GM23338 (cell line): ENCODE results near the gene HOXA5. TPM values are rescaled to one million over a fixed set of nuclear protein-coding genes. Genes with fewer than 3 reads are reported as not detected.
A peak's percentile ranks its signal among the peaks of the same experiment; 100 is the strongest.

Experiments used
- ATAC-seq: fragments of 200-7000 bp; cut with Tn5 transposase; 3 replicates; pipeline ENCODE4 v1.9.1; 2020
- DNase-seq: peaks from one replicate; pipeline ENCODE4 v3.0.0-alpha.2; 2015; ENCODE audit warnings: low spot score
- H2AFZ ChIP-seq: fragments of 200-600 bp; sonication (generic); 2 replicates; pipeline ENCODE4 v1.8.0; 2016; ENCODE audit warnings: antibody characterized with exemption, mild to moderate bottlenecking, moderate library complexity
- H3F3A ChIP-seq: fragments of 200-600 bp; sonication (generic); replicated peaks from 2 replicates; pipeline ENCODE4 v1.8.0; 2017; ENCODE audit warnings: antibody characterized with exemption, mixed run types, low read depth
- H3K27ac ChIP-seq: fragments of 200-600 bp; sonication (generic); 2 replicates; pipeline ENCODE4 v1.6.1; 2016; ENCODE audit warnings: low read depth
- H3K27me3 ChIP-seq: fragments of 200-600 bp; sonication (generic); 2 replicates; pipeline ENCODE4 v1.8.0; 2016; ENCODE audit warnings: mild to moderate bottlenecking, mixed run types, moderate library complexity; ENCODE audit not compliant: insufficient read depth
- H3K36me3 ChIP-seq: fragments of 200-600 bp; sonication (generic); 2 replicates; pipeline ENCODE4 v1.8.0; 2016; ENCODE audit warnings: mild to moderate bottlenecking; ENCODE audit not compliant: insufficient read depth
- H3K4me1 ChIP-seq: fragments of 200-600 bp; sonication (generic); 2 replicates; pipeline ENCODE4 v1.8.0; 2016; ENCODE audit warnings: mild to moderate bottlenecking, moderate library complexity; ENCODE audit not compliant: insufficient read depth
- H3K4me2 ChIP-seq: fragments of 200-600 bp; sonication (generic); 2 replicates; pipeline ENCODE4 v1.7.1; 2017; ENCODE audit warnings: mixed run types
- H3K4me3 ChIP-seq: fragments of 200-600 bp; sonication (generic); 2 replicates; pipeline ENCODE4 v1.6.1; 2016; ENCODE audit warnings: mixed run types
- H3K79me2 ChIP-seq: fragments of 200-600 bp; sonication (generic); replicated peaks from 2 replicates; pipeline ENCODE4 v1.8.0; 2017; ENCODE audit warnings: mild to moderate bottlenecking; ENCODE audit not compliant: insufficient read depth
- H3K9me2 ChIP-seq: fragments of 200-600 bp; sonication (generic); 2 replicates; pipeline ENCODE4 v1.8.0; 2017; ENCODE audit not compliant: insufficient read depth
- H4K20me1 ChIP-seq: fragments of 200-600 bp; sonication (generic); replicated peaks from 2 replicates; pipeline ENCODE4 v1.8.0; 2017; ENCODE audit warnings: mild to moderate bottlenecking; ENCODE audit not compliant: insufficient read depth
- H3K27ac Mint-ChIP-seq: 2 replicates; pipeline ENCODE4 v1.8.0; 2020; ENCODE audit warnings: inconsistent platforms, mild to moderate bottlenecking, moderate library complexity, mixed read lengths
- H3K27me3 Mint-ChIP-seq: 3 replicates; pipeline ENCODE4 v1.8.0; 2022; ENCODE audit warnings: low read depth, mild to moderate bottlenecking, moderate library complexity, mixed read lengths, inconsistent platforms; ENCODE audit not compliant: insufficient read depth, poor library complexity
- H3K36me3 Mint-ChIP-seq: 3 replicates; pipeline ENCODE4 v1.8.0; 2021; ENCODE audit warnings: low read depth, mild to moderate bottlenecking, inconsistent platforms, moderate library complexity, mixed read lengths
- H3K4me1 Mint-ChIP-seq: 3 replicates; pipeline ENCODE4 v1.8.0; 2020; ENCODE audit warnings: mild to moderate bottlenecking, inconsistent platforms, mixed read lengths
- H3K4me3 Mint-ChIP-seq: 3 replicates; pipeline ENCODE4 v1.8.0; 2021; ENCODE audit warnings: moderate library complexity, mild to moderate bottlenecking, inconsistent platforms, mixed read lengths
- H3K9me3 Mint-ChIP-seq: 3 replicates; pipeline ENCODE4 v1.8.0; 2020; ENCODE audit warnings: moderate library complexity, mild to moderate bottlenecking, inconsistent platforms, mixed read lengths
- CREB1 ChIP-seq: fragments of 250-450 bp; sonication (Bioruptor Pico); IDR thresholded peaks from 2 replicates; pipeline ENCODE4 v1.5.0; 2020; ENCODE audit warnings: low read depth, mild to moderate bottlenecking, moderate library complexity
- ETS1 ChIP-seq: IDR thresholded peaks from 2 replicates; pipeline ENCODE4 v1.6.1; 2016; ENCODE audit warnings: antibody characterized with exemption
- EZH2 ChIP-seq: fragments of 200-600 bp; sonication (generic); IDR thresholded peaks from one replicate; pipeline ENCODE4 v1.8.0; 2017; ENCODE audit warnings: antibody characterized with exemption, mild to moderate bottlenecking, low read depth; ENCODE audit not compliant: unreplicated experiment
- NANOG ChIP-seq: IDR thresholded peaks from 2 replicates; pipeline ENCODE4 v1.6.1; 2016; ENCODE audit warnings: antibody characterized with exemption, borderline replicate concordance
- POLR2AphosphoS5 ChIP-seq: IDR thresholded peaks from 2 replicates; pipeline ENCODE4 v1.6.1; 2016; ENCODE audit warnings: antibody characterized with exemption, low read depth
- REST ChIP-seq: IDR thresholded peaks from one replicate; pipeline ENCODE4 v1.6.1; 2018; ENCODE audit warnings: antibody characterized with exemption; ENCODE audit not compliant: unreplicated experiment
- ZNF462 ChIP-seq: fragments of 250-450 bp; sonication (Bioruptor Pico); IDR thresholded peaks from 2 replicates; pipeline ENCODE4 v1.5.0; 2020; ENCODE audit warnings: mild to moderate bottlenecking, moderate library complexity
- polyA plus RNA-seq: library from polyadenylated mRNA; unstranded; fragments of >200 nt; fragmentation: Nextera tagmentation; extraction: Ambion mirVana; gene quantifications from 2 replicates; pipeline ENCODE4 v1.2.1, GENCODE V29; 2016
- total RNA-seq: library from RNA; depleted of rRNA; stranded (reverse); fragments of >200 nt; shearing (Covaris generic); gene quantifications from 2 replicates; pipeline ENCODE4 v1.2.3, GENCODE V29; 2014

The HOXA5 gene
- total and polyA plus RNA-seq, 2 experiments from 2014 or later, result not detected

GRCh38 chr7:27110186-27111031, 33.1 kb downstream of the HOXA5 start:
- no peaks in the 10 kb centered on the region; the same call in 2 of the 3 replicates for H3K36me3 Mint-ChIP-seq
- Histone ChIP-seq H3K27me3 (peaks cover 97% of the 10 kb centered on the region), H3K4me3 (peak overlapping the region; percentile 47), H4K20me1 (peaks cover 70% of the 10 kb centered on the region), H3F3A (peaks cover 54% of the 10 kb centered on the region), H3K4me2 (peak overlapping the region; percentile 66), H3K9me2 (no peaks in the 10 kb centered on the region), H2AFZ (no peak overlapping the region), H3K79me2 (no peaks in the 10 kb centered on the region), H3K4me1 (peaks cover 42% of the 10 kb centered on the region), H3K36me3 (no peaks in the 10 kb centered on the region), H3K27ac (no peak overlapping the region)
- peak; percentile 25 for ATAC-seq
- peak; percentile 74 for DNase-seq
- H3K4me3 Mint-ChIP-seq, result peak overlapping the region; percentile 57
- H3K4me1 Mint-ChIP-seq, result peaks cover 26% of the 10 kb centered on the region
- TF ChIP-seq ETS1 (no peak), REST (no peak), POLR2AphosphoS5 (no peak), NANOG (no peak), EZH2 (peak; percentile 94), CREB1 (CRISPR knock-in tag) (no peak), ZNF462 (CRISPR knock-in tag) (no peak)
- H3K27me3 Mint-ChIP-seq, result peaks cover 95% of the 10 kb centered on the region
- peaks cover 11% of the 10 kb centered on the region; the same call in 2 of the 3 replicates for H3K9me3 Mint-ChIP-seq
- H3K27ac Mint-ChIP-seq, result no peak overlapping the region
